NCI-H1436 treated with DMSO at 0.1 percent for 48 hours (cell line): Measurements from ENCODE around the gene PDE3B.
"Not testable (repeated sequence)": the region's sequence is repeated elsewhere in the genome, so short reads cannot be mapped to it uniquely, and the experiment has no call there.

ENCODE experiments used
- DNase-seq: peaks from one replicate; lab custom pipeline; 2025; lab: John Stamatoyannopoulos, UW

Gene PDE3B

GRCh38 chr11:14812757-14813156, 169.2 kb downstream of the PDE3B start:
- no peak for DNase-seq

- DNase-seq = no peak
Measured at GRCh38 chr11:14813516-14813915, 169.9 kb downstream of the PDE3B start.

DNA sequence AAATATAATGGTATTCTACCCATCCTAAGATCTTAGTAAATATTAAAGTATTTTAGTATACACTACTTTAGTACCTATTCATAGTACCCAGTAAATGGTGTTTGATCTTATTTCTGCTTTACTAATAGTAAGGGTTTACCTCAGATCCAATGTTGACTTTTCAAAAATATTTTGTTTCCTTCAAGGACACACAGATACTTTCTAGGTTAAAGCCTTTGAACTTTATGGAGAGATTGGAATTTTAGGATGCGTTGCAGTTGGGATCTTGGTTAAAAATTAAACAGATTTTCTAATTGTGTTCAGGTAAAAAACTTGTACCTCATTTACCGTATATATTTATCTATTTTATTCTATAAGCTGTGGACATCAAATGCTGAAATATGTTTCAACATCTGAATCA, 175.2 kb downstream of the PDE3B start:
- no peak for DNase-seq

DNA sequence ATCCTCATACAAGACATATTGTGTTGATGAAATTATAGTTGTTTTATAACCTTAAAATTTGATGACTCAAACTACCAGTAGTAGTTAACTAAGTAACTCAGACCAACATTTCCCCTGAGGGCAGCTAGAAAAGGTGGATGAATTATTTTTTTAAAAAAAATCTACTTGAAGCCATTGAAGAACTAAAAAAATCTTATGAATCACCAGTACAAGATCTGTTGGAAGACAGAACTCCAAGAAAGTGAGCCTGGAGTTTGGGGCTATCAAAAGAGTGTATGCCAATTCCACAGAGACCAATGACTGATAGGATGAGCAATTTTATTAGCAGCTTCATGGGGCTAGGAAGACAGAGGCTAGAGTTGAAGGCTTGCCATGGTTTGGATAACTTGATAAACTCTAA, 176.0 kb downstream of the PDE3B start:
- DNase-seq = no peak

DNA sequence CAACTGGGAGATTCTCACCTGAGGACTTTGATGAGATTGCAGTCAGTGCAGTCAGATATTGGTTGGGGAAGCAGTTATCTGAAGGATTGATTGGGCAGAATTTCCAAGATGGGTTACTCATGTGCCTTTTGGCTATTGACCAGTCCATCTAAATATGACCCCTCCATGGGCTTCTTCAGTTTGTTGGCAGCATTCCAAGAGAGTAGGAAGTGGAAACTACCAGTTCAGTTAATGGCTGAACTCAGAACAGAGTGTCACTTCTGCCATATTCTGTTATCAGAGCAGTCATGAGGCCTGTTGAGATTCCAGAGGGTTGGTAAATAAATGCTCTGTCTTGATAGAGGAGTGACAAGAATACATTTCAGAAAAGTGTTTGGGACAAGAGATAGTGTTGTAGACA, 177.4 kb downstream of the PDE3B start:
- no peak for DNase-seq

DNA sequence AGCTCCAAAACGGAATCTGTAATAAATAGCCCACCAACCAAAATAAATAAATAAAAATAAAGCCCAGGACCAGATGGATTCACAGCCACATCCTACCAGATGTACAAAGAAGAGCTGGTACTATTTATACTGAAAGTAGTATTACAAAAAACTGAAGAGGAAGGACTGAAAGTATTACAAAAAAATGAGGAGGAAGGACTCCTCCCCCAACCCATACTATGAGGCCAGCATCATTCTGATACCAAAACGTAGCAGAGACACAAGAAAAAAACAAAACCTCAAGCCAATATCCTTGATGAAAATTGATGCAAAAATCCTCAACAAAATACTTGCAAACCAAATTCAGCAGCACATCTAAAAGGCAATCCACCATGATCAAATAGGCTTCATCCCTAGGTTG, 183.0 kb downstream of the PDE3B start:
- no peak for DNase-seq

DNA sequence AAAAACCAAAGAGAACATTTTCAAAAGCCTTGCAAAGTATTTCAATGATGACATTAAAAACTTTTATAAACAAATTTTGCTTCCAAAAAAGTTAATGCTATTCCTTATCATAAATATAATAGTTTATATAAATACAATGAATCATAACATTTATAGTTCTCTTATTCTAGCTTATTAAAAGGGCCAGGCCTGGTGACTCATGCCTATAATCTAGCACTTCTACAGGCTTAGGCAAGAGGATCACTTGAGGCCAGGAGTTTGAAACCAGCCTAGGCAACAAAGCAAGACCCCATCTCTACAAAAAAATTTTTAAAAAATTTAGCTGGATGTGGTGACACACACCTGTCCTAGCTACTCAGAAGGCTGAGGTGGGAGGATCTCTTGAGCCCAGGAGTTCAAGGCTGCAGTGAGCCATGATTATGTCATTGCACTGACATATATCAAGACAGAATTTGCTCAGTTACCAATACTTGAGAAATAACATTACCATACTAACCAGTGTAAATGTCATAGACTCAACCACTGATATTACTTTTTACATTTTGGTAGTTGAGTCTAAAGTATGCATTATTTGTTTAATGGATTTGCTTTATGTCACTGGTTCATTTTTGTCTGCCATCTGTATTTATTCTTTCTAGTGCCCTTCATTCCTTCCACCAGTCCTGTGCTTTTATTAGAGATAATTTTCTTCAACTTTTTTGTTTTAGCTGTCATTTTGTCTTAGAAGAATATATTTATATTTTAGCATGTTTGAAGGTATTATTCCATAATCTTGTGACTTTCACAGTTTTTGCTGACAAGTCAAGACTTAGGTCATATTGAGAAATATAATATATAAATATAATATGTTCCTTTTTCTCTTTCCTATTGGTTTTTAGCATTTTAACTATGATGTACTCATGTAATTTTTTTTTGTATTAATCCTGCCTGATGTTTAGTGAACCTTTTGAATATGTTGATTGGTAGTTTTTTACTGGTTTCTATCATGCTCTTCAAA, 192.2 kb downstream of the PDE3B start:
- DNase-seq = no peak

DNA sequence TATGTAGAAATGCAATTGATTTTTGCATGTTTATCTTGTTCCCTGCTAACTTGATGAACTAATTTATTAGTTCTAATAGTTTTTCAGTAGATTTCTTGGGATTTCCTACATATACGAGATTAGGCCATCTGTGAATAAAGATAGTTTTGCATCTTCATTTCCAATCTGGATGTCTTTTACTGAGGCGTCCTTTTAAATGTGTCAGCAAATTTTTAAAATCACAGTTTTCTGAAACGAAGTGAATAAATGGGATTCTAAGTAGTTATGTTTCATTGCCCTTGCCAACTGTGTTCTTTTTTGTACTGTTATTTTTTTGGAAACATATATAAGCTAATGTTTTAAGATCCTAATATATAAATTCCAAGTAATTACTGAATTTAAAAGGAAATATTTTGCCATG, 198.4 kb downstream of the PDE3B start:
- no peak for DNase-seq

- DNase-seq = no peak
Measured at GRCh38 chr11:14852571-14853177, 209.1 kb downstream of the PDE3B start.

- DNase-seq = no peak
Measured at GRCh38 chr11:14854057-14854456, 210.5 kb downstream of the PDE3B start.

- no peak for DNase-seq
Measured at GRCh38 chr11:14855890-14856289, 212.3 kb downstream of the PDE3B start.

- no peak for DNase-seq
Measured at GRCh38 chr11:14857621-14858020, 214.0 kb downstream of the PDE3B start.

- DNase-seq = no peak
Measured at GRCh38 chr11:14858404-14858803, 214.8 kb downstream of the PDE3B start.

DNA sequence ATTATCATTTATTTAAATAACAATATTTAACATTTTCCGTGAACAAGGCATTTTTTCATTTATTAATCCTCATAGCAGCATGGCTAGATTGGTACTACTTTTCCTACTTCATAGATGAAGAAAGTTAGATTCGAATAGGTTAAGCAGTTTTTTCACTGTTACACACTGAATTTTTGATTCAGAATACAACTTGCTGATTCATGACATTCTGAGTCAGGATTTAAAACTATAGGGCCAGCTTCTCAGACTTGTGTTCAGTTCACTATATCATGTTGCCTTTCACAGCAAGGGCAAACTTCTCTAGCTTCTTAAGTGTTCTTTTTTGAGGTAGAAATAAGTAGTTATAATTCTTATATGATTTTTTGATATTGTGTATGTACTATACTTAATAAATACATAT, 216.9 kb downstream of the PDE3B start:
- DNase-seq = no peak

- no peak for DNase-seq
Measured at GRCh38 chr11:14861680-14862079, 218.1 kb downstream of the PDE3B start.

DNA sequence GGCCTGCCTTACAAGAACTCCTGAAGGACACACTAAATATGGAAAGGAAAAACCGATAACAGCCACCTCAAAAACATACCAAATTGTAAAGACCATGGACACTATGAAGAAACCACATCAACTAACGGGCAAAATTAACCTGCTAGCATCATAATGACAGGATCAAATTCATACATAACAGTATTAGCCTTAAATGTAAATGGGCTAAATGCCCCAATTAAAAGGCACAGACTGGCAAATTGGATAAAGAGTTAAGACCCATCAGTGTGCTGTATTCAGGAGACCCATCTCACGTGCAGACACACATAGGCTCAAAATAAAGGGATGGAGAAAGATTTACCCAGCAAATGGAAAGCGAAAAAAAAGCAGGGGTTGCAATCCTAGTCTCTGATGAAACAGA, 220.2 kb downstream of the PDE3B start:
- DNase-seq = not testable (repeated sequence)

GRCh38 chr11:14872032-14872431, 228.4 kb downstream of the PDE3B start:
- no peak for DNase-seq

- DNase-seq = no peak
Measured at GRCh38 chr11:14873632-14874031, 230.0 kb downstream of the PDE3B start.

GRCh38 chr11:14875163-14875562, 231.6 kb downstream of the PDE3B start:
- no peak for DNase-seq

DNA sequence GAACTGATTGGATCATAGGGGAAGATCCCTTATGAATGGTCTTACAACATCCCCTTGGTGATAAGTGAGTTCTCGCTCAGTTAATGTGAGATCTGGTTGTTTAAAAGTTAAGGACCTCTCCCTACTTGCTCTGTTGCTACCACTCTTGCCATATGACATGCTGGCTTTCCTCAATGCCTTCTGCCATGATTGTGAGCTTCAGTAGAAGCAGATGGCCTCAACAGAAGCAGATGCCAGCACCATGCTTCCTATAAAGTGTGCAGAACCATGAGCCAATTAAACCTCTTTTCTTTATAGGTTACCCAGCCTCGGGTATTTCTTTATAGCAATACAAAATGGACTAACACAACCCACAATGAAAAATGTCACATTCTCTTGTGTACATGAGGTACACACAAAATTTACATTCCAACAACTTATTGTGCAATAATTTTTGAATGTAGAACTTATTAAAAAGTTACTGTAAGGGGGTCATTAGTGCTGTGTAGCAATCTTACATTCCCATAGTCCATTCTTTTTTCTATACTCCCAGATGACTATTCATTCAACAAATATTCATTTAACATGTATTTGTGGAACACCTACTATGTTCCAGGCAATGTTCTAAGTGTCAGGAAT, 238.1 kb downstream of the PDE3B start:
- no peak for DNase-seq

GRCh38 chr11:14882196-14882595, 238.6 kb downstream of the PDE3B start:
- DNase-seq = no peak

DNA sequence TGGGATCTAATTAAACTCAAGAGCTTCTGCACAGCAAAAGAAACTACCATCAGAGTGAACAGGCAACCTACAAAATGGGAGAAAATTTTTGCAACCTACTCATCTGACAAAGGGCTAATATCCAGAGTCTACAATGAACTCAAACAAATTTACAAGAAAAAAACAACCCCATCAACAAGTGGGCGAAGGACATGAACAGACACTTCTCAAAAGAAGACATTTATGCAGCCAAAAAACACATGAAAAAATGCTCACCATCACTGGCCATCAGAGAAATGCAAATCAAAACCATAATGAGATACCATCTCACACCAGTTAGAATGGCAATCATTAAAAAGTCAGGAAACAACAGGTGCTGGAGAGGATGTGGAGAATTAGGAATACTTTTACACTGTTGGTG, 240.1 kb downstream of the PDE3B start:
- DNase-seq = not testable (repeated sequence)

DNA sequence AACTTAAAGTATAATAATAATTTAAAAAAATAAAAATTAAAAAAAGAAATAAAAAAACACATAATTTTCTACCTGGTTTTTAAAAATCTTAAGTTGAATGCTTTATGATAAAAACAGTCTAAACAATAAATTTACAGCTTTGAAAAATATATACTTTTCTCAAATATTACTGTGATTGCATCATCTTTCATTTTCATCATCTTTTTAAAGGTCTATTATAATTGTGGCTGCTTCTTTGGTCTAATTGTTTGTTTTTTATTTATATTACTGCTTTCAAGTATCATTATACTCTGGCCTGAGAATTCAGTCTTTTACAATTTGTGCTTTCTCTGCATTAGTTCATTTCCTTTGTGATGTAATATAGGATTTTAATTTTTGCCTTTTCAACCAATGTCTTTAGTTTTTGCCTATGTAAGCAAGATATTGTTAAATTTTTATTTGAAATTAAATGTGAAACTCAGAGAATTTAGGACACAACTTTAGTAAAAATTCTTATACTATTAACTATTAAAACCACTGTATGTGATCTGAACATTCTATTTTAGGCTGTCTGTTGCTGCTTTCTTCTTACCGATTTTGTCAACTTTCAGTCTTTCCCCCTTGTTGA, 241.2 kb downstream of the PDE3B start:
- no peak for DNase-seq
